IPS-15b (cell line): ENCODE data around the gene CALML4.

Experiments
- H3K27me3 ChIP-seq: one replicate; pipeline ENCODE4 v1.6.1; 2013; ENCODE audit warnings: low read length; ENCODE audit not compliant: control insufficient read depth, insufficient read depth
- H3K36me3 ChIP-seq: one replicate; pipeline ENCODE4 v1.6.1; 2013; ENCODE audit warnings: low read length; ENCODE audit not compliant: control insufficient read depth, insufficient read depth
- H3K4me1 ChIP-seq: one replicate; pipeline ENCODE4 v1.6.1; 2013; ENCODE audit warnings: mild to moderate bottlenecking, low read length; ENCODE audit not compliant: control insufficient read depth, insufficient read depth
- H3K4me3 ChIP-seq: one replicate; pipeline ENCODE4 v1.5.1; 2013; ENCODE audit warnings: low read depth, low read length
- H3K9ac ChIP-seq: one replicate; pipeline ENCODE4 v1.6.1; 2013; ENCODE audit warnings: low read depth, mild to moderate bottlenecking, low read length
- H3K9me3 ChIP-seq: one replicate; pipeline ENCODE4 v1.6.1; 2013; ENCODE audit warnings: mild to moderate bottlenecking, low read length; ENCODE audit not compliant: control insufficient read depth, insufficient read depth

CALML4 gene

GRCh38 chr15:68148039-68148438 lies 57.1 kb downstream of the CALML4 start:
- no peaks in the 10 kb centered on the region for H3K36me3 ChIP-seq
- H3K4me3 ChIP-seq, result no peak overlapping the region
- no peaks in the 10 kb centered on the region for H3K4me1 ChIP-seq
- no peak overlapping the region for H3K9ac ChIP-seq
- no peaks in the 10 kb centered on the region for H3K9me3 ChIP-seq
- no peaks in the 10 kb centered on the region for H3K27me3 ChIP-seq

DNA sequence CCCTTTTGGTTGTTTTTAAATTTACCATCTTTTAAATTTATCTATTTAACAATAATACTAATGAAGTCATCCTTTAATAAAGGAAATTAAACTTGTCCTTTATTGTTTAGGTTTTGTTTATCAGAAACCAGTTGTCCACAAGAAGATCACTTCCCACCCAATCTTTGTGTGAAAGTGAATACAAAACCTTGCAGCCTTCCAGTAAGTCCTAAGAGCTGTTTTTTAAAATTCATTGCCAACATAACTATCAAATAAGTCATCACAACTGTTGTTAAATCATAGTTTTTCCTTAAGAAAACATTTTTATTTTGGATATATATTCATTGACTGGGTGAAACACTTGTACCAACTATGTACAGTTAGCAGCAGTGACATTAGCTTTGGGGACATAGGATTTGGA lies 59.4 kb downstream of the CALML4 start:
- Histone ChIP-seq H3K9me3 (no peaks in the 10 kb centered on the region), H3K27me3 (no peaks in the 10 kb centered on the region), H3K4me1 (no peaks in the 10 kb centered on the region), H3K9ac (no peak overlapping the region), H3K36me3 (no peaks in the 10 kb centered on the region), H3K4me3 (no peak overlapping the region)

- Histone ChIP-seq H3K9me3 (no peaks in the 10 kb centered on the region), H3K36me3 (no peaks in the 10 kb centered on the region), H3K4me3 (no peak overlapping the region), H3K4me1 (no peaks in the 10 kb centered on the region), H3K9ac (no peak overlapping the region), H3K27me3 (no peaks in the 10 kb centered on the region)
These were observed 61.3 kb downstream of the CALML4 start for GRCh38 chr15:68143785-68144184.

- H3K4me3 ChIP-seq, result no peak overlapping the region
- H3K9me3 ChIP-seq, result no peaks in the 10 kb centered on the region
- H3K36me3 ChIP-seq, result no peaks in the 10 kb centered on the region
- no peak overlapping the region for H3K9ac ChIP-seq
- H3K27me3 ChIP-seq, result no peaks in the 10 kb centered on the region
- H3K4me1 ChIP-seq, result no peaks in the 10 kb centered on the region
These were observed 62.0 kb downstream of the CALML4 start for GRCh38 chr15:68143129-68143528.
